Breast epithelium (tissue), 3 donors: ENCODE measurements around the gene TRIP4.

Experiments used
- CTCF ChIP-seq, 3 donors: fragments of 450-650 bp; IDR thresholded peaks; one replicate each; pipeline ENCODE4 v1.5.1; 2016 to 2017; ENCODE audit warnings: antibody characterized with exemption in 3 of 3, mild to moderate bottlenecking in 3 of 3, moderate library complexity in 3 of 3
- POLR2A ChIP-seq: fragments of 450-650 bp; IDR thresholded peaks from one replicate; pipeline ENCODE4 v1.6.1; 2016; ENCODE audit warnings: antibody characterized with exemption, mild to moderate bottlenecking, moderate library complexity
- POLR2AphosphoS5 ChIP-seq, 3 donors: sonication (generic); formaldehyde crosslinking; IDR thresholded peaks; one replicate each; pipeline ENCODE4 v1.6.1; 2017; ENCODE audit warnings: antibody characterized with exemption in 3 of 3

DNA sequence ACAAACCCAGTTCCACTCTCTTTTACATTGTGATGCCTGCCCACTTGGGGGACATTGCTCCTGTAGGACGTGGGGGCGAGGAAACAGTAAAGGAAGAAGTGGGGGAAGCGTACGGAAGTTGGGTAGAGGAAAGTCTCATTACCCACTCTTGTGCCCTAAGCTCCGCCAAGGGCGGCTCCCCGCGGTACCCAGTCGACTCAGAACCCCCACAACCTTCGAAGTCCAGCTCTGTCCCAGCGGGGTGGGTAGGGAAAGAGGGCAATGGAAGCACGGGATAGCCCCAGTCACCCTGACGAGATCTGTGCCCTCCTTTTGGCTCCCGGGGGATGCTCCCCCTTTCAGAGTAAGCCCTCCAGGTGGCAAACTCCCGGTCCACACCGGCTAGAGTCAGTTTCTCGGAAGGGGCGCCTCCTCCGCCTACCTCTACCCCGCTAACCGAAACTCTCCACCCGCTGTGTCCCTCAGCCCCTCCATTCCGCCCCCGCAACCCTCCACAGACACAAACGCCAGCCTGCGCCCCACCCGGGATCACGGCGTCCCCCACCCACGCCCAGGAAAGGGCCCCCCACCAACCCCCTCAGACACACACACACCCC lies 32.2 kb upstream of the TRIP4 start:
- no peak for TF ChIP-seq CTCF (IDR thresholded peaks at IDR 0.05)
- TF ChIP-seq POLR2AphosphoS5 (IDR thresholded peaks at IDR 0.05): no peak
- TF ChIP-seq POLR2A: no peak
